HCT116 (cell line): ENCODE results near the gene GIPR.

Source experiments
- CEBPB ChIP-seq: IDR thresholded peaks from 2 replicates; pipeline ENCODE4 v1.6.1; 2012; ENCODE audit warnings: low read depth
- EGR1 ChIP-seq: IDR thresholded peaks from 2 replicates; pipeline ENCODE4 v1.6.1; 2012; ENCODE audit warnings: low read depth
- EZH2 ChIP-seq: fragments of 200-600 bp; sonication (generic); IDR thresholded peaks from 2 replicates; pipeline ENCODE4 v1.6.1; 2017; ENCODE audit warnings: antibody characterized with exemption, mixed run types
- EZH2phosphoT487 ChIP-seq: fragments of 200-600 bp; IDR thresholded peaks from 2 replicates; pipeline ENCODE4 v1.6.1; 2018; ENCODE audit warnings: antibody characterized with exemption, borderline replicate concordance
- POLR2A ChIP-seq: IDR thresholded peaks from 2 replicates; pipeline ENCODE4 v1.7.0; 2011; ENCODE audit warnings: borderline replicate concordance; ENCODE audit not compliant: insufficient read depth, insufficient read length; ENCODE audit errors: extremely low read depth
- POLR2AphosphoS5 ChIP-seq: IDR thresholded peaks from 2 replicates; pipeline ENCODE4 v1.6.1; 2011; ENCODE audit warnings: mild to moderate bottlenecking, low read depth, low read length, moderate library complexity
- RAD21 ChIP-seq: IDR thresholded peaks from 2 replicates; pipeline ENCODE4 v1.6.1; 2012; ENCODE audit warnings: low read depth, mild to moderate bottlenecking
- SIN3A ChIP-seq: IDR thresholded peaks from 2 replicates; pipeline ENCODE4 v1.6.1; 2012; ENCODE audit warnings: low read depth
- SP1 ChIP-seq: IDR thresholded peaks from 2 replicates; pipeline ENCODE4 v1.6.1; 2012; ENCODE audit warnings: low read depth
- TF ChIP-seq, protein P1 (sequence below), 3 experiments: fragments of 200-600 bp in 1 of 3; sonication (generic) in 1 of 3; IDR thresholded peaks in 2 of 3; conservative IDR thresholded peaks in 1 of 3; 2 replicates each; pipeline ENCODE4 v1.5.1; 2012 to 2017; ENCODE audit warnings: low read depth in 2 of 3, low read length in 2 of 3, antibody characterized with exemption in 1 of 3, borderline replicate concordance in 1 of 3, control low read depth in 1 of 3, mild to moderate bottlenecking in 1 of 3, mixed read lengths in 1 of 3, mixed run types in 1 of 3, moderate library complexity in 1 of 3; ENCODE audit not compliant: insufficient read depth in 1 of 3
- TF ChIP-seq, protein P2 (sequence below): IDR thresholded peaks from 2 replicates; pipeline ENCODE4 v1.6.1; 2012

DNA sequence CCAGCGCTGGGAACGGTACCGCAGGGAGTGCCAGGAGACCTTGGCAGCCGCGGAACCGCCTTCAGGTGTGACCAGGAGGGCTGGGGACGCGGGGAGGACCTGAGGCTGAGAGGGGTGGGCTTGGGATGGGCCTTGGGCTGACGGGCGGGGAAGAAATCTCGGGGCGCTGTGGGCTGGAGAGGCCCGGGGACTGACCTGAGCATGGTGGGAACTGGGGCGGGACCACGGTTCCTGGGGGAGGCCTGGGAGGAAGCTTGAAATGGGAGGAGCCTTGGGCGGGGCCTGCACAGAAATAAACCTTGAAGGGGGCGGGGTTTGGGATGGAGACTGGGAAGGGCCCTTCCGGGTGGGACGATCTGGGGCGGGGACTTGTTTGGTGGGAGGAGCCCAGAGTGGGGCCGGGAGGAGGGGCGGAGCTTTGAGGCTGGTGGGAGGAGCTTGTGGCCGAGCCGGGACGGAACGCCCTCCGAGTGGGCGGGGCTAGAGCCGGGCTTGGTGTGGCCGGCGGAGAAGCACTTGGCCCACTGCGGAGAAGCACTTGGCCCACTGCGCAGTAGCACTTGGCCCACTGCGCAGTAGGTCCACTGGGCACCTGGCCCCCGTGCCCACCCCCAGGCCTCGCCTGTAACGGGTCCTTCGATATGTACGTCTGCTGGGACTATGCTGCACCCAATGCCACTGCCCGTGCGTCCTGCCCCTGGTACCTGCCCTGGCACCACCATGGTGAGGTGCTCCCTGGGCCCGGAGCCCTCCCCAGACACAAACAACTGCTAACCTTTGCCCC, 2.8 kb downstream of the GIPR start:
- TF ChIP-seq, protein P1, sequence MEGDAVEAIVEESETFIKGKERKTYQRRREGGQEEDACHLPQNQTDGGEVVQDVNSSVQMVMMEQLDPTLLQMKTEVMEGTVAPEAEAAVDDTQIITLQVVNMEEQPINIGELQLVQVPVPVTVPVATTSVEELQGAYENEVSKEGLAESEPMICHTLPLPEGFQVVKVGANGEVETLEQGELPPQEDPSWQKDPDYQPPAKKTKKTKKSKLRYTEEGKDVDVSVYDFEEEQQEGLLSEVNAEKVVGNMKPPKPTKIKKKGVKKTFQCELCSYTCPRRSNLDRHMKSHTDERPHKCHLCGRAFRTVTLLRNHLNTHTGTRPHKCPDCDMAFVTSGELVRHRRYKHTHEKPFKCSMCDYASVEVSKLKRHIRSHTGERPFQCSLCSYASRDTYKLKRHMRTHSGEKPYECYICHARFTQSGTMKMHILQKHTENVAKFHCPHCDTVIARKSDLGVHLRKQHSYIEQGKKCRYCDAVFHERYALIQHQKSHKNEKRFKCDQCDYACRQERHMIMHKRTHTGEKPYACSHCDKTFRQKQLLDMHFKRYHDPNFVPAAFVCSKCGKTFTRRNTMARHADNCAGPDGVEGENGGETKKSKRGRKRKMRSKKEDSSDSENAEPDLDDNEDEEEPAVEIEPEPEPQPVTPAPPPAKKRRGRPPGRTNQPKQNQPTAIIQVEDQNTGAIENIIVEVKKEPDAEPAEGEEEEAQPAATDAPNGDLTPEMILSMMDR (IDR thresholded peaks at IDR 0.05 in 2 of 3, conservative IDR thresholded peaks at IDR 0.05 in 1 of 3; ENCODE audit: borderline replicate concordance in 1 of 3, insufficient read depth in 1 of 3, low read depth in 2 of 3, low read length in 2 of 3), result no peak
- TF ChIP-seq SIN3A (no peak), POLR2AphosphoS5 (peak; percentile 86), POLR2A (peak; percentile 42), EZH2phosphoT487 (no peak), EZH2 (no peak), RAD21 (no peak), CEBPB (no peak), SP1 (no peak), EGR1 (no peak)
- TF ChIP-seq, protein P2, sequence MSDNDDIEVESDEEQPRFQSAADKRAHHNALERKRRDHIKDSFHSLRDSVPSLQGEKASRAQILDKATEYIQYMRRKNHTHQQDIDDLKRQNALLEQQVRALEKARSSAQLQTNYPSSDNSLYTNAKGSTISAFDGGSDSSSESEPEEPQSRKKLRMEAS, result no peak
